Panc1 (cell line): ENCODE measurements around the gene PIP4K2C. TPM values are rescaled to one million over a fixed set of nuclear protein-coding genes. Genes with fewer than 3 reads are reported as not detected.
"Not testable (repeated sequence)": the region's sequence is repeated elsewhere in the genome, so short reads cannot be mapped to it uniquely, and the experiment has no call there.

Experiments
- ATAC-seq: fragments of 200-7000 bp; cut with Tn5 transposase; 2 replicates; pipeline ENCODE4 v1.9.1; 2020; ENCODE audit warnings: mild to moderate bottlenecking, moderate library complexity
- BruUV-seq: library from RNA; stranded (reverse); fragments of 400-500 nt; replicated peaks from 2 replicates; lab custom pipeline; 2021; lab: Mats Ljungman, UMichigan
- CTCF ChIA-PET: fragments of 300-600 bp; sonication (Branson Sonifier 250); formaldehyde crosslinking; loops from one replicate; lab custom pipeline; 2022; ENCODE audit warnings: antibody characterized with exemption; lab: Charles Lee
- POLR2A ChIA-PET: fragments of 300-600 bp; sonication (Branson Sonifier 250); formaldehyde crosslinking; loops from one replicate; lab custom pipeline; 2022; ENCODE audit warnings: antibody characterized with exemption; lab: Charles Lee
- DNase-seq: peaks from one replicate; pipeline ENCODE4 v3.0.0-alpha.2; 2010; ENCODE audit warnings: low read depth, low spot score
- H3K27ac ChIP-seq: 2 replicates; pipeline ENCODE4 v1.5.1; 2011; ENCODE audit warnings: mild to moderate bottlenecking, low read length, inconsistent platforms
- H3K27me3 ChIP-seq: fragments of 200-500 bp; sonication (Bioruptor generic); 2 replicates; pipeline ENCODE4 v1.6.0; 2014; ENCODE audit warnings: low read length, inconsistent platforms; ENCODE audit not compliant: control insufficient read depth, insufficient read depth
- H3K36me3 ChIP-seq: fragments of 200-500 bp; sonication (Bioruptor generic); 2 replicates; pipeline ENCODE4 v1.5.1; 2014; ENCODE audit warnings: inconsistent platforms, mild to moderate bottlenecking, low read length, moderate library complexity; ENCODE audit not compliant: control insufficient read depth, insufficient read depth
- H3K4me1 ChIP-seq: 2 replicates; pipeline ENCODE4 v1.5.1; 2011; ENCODE audit warnings: inconsistent platforms, mild to moderate bottlenecking, low read length, moderate library complexity; ENCODE audit not compliant: control insufficient read depth, insufficient read depth
- H3K4me3 ChIP-seq, 2 experiments: 2 replicates each; pipeline ENCODE4 v1.5.1; 2011 to 2012; ENCODE audit warnings: low read depth in 2 of 2, low read length in 2 of 2, mild to moderate bottlenecking in 2 of 2, inconsistent platforms in 1 of 2, moderate library complexity in 1 of 2
- H3K9me3 ChIP-seq: fragments of 200-500 bp; sonication (Bioruptor generic); 2 replicates; pipeline ENCODE4 v1.5.1; 2014; ENCODE audit warnings: low read depth, mild to moderate bottlenecking, inconsistent platforms, low read length, moderate library complexity; ENCODE audit not compliant: control insufficient read depth, insufficient read depth
- in situ Hi-C: cut with HindIII; loops from 2 replicates; pipeline ENCODE4 v1.10.0; 2016; ENCODE audit warnings: low sequenced_read_pairs, low pct_unique_long_range_greater_than_20kb
- intact Hi-C: fragments of 100-400 bp; cut with micrococcal nuclease; formaldehyde crosslinking; loops from one replicate; pipeline ENCODE4 v1.10.0; 2022; ENCODE audit not compliant: unreplicated experiment
- total RNA-seq: library from RNA; stranded (reverse); gene quantifications from one replicate; pipeline ENCODE4 v1.2.1, GENCODE V29; 2021; ENCODE audit not compliant: unreplicated experiment

Gene PIP4K2C
- total RNA-seq, 1 experiment from 2014 or later, result 62.6 TPM

DNA sequence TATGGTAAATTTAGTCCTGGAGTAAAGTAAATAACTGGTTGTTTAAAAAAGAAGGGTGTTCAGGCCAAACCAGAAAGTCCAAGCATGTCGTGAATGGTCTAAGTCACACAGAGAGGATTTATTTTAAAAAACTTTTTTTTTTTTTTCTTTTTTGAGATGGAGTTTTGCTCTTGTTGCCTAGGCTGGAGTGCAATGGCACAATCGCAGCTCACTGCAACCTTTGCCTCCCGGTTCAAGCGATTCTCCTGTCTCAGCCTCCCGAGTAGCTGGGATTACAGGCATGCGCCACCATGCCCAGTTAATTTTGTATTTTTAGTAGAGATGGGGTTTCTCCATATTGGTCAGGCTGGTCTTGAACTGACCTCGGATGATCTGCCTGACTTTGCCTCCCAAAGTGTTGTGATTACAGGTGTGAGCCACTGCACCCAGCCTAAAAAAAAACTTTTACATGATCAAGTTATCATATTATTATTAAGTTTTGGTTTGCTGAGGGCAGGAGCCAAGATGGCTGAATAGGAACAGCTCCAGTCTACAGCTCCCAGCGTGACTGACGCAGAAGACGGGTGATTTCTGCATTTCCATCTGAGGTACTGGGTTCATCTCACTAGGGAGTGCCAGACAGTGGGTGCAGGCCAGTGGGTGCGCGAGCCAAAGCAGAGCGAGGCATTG is 55.1 kb downstream of the PIP4K2C start:
- ATAC-seq, H3K27ac ChIP-seq, H3K4me1 ChIP-seq, DNase-seq, H3K4me3 ChIP-seq, intact Hi-C loops, H3K27me3 ChIP-seq, BruUV-seq, H3K36me3 ChIP-seq, in situ Hi-C loops, H3K9me3 ChIP-seq, POLR2A ChIA-PET: not testable (repeated sequence)
- CTCF ChIA-PET, result interaction anchor here (0.9 kb wide), 1 partner anchor 65 kb away, joined by 5 read pairs; no protein-coding TSS in a partner anchor

- POLR2A ChIA-PET, result not testable (repeated sequence)
Measured at GRCh38 chr12:57646659-57647049, 55.7 kb downstream of the PIP4K2C start.

More at GRCh38 chr12:57646659-57647049, 55.7 kb downstream of the PIP4K2C start:
- H3K36me3 ChIP-seq, intact Hi-C loops, BruUV-seq, H3K4me3 ChIP-seq, ATAC-seq, H3K27me3 ChIP-seq, in situ Hi-C loops, H3K27ac ChIP-seq, H3K4me1 ChIP-seq, H3K9me3 ChIP-seq, DNase-seq: not testable (repeated sequence)
- CTCF ChIA-PET, result interaction anchor here (0.9 kb wide), 1 partner anchor 65 kb away, joined by 5 read pairs; no protein-coding TSS in a partner anchor

Other genes starting within 250 kb of the PIP4K2C start
- gene R3HDM2, start 160.1 kb upstream of the PIP4K2C start, total RNA-seq, result 56.5 TPM
- not detected for gene INHBC, start 156.4 kb upstream of the PIP4K2C start, total RNA-seq
- 0.59 TPM for gene INHBE, start 135.9 kb upstream of the PIP4K2C start, total RNA-seq
- 6.5 TPM for gene GLI1, start 131.4 kb upstream of the PIP4K2C start, total RNA-seq
- gene ARHGAP9, start 111.3 kb upstream of the PIP4K2C start, total RNA-seq, result 0.92 TPM
- gene MARS1, start 103.1 kb upstream of the PIP4K2C start, total RNA-seq, result 291 TPM
- 47.2 TPM for gene DDIT3, start 70.7 kb upstream of the PIP4K2C start, total RNA-seq
- 115 TPM for gene MBD6, start 68.4 kb upstream of the PIP4K2C start, total RNA-seq
- 97.6 TPM for gene DCTN2, start 44.0 kb upstream of the PIP4K2C start, total RNA-seq
- 3.0 TPM for gene KIF5A, start 41.1 kb upstream of the PIP4K2C start, total RNA-seq
- 37.8 TPM for gene DTX3, start 13.6 kb downstream of the PIP4K2C start, total RNA-seq
- gene ARHGEF25, start 20.2 kb downstream of the PIP4K2C start, total RNA-seq, result 10.5 TPM
- gene B4GALNT1, start 42.0 kb downstream of the PIP4K2C start, total RNA-seq, result 48.6 TPM
- gene OS9, start 102.9 kb downstream of the PIP4K2C start, total RNA-seq, result 186 TPM
- gene AGAP2, start 147.6 kb downstream of the PIP4K2C start, total RNA-seq, result 0.49 TPM
- 17.5 TPM for gene TSPAN31, start 153.8 kb downstream of the PIP4K2C start, total RNA-seq
- 201 TPM for gene CDK4, start 161.1 kb downstream of the PIP4K2C start, total RNA-seq
- gene MARCHF9, start 163.9 kb downstream of the PIP4K2C start, total RNA-seq, result 2.3 TPM
- 4.0 TPM for gene CYP27B1, start 175.9 kb downstream of the PIP4K2C start, total RNA-seq
- gene METTL1, start 180.9 kb downstream of the PIP4K2C start, total RNA-seq, result 46.5 TPM
- 7.4 TPM for gene EEF1AKMT3, start 181.4 kb downstream of the PIP4K2C start, total RNA-seq
- 40.3 TPM for gene TSFM, start 191.6 kb downstream of the PIP4K2C start, total RNA-seq
- 3.1 TPM for gene AVIL, start 227.5 kb downstream of the PIP4K2C start, total RNA-seq